ENCODE data around the gene SUSD1.

Gene SUSD1

DNA sequence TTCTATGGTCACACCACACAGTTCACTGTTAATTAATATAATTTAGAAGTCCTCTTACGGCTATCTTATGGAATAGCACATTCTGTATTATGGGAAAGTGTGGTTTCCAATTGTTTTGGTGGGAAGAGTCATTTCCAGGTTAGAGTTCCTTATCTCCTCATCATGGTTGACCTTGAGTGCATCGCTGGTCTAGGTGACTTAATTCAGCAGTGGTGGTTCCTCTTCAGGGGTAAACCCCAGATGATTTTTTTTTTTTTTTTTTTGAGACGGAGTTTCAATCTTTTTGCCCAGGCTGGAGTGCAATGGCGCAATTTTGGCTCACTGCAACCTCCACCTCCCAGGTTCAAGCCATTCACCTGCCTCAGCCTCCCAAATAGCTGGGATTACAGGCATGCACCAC, 171.6 kb downstream of the SUSD1 start:
- Histone ChIP-seq H3K27me3 (ENCODE audit: insufficient read depth, low read depth) (no peaks in the 10 kb centered on the region), H3K27ac (no peak overlapping the region), H3K4me2 (no peak overlapping the region), H4K20me1 (ENCODE audit: insufficient read depth) (no peaks in the 10 kb centered on the region), H3K9ac (no peak overlapping the region), H3K4me3 (IDR thresholded peaks at IDR 0.05; ENCODE audit: insufficient read depth, low read depth, low read length) (no peak overlapping the region), H3K79me2 (ENCODE audit: insufficient read depth, low read depth) (no peaks in the 10 kb centered on the region), H2AFZ (ENCODE audit: low read depth) (no peak overlapping the region), H3K4me1 (ENCODE audit: low read depth, poor library complexity, severe bottlenecking) (no peaks in the 10 kb centered on the region), H3K36me3 (ENCODE audit: insufficient read depth) (no peaks in the 10 kb centered on the region)
- TF ChIP-seq, protein P1, sequence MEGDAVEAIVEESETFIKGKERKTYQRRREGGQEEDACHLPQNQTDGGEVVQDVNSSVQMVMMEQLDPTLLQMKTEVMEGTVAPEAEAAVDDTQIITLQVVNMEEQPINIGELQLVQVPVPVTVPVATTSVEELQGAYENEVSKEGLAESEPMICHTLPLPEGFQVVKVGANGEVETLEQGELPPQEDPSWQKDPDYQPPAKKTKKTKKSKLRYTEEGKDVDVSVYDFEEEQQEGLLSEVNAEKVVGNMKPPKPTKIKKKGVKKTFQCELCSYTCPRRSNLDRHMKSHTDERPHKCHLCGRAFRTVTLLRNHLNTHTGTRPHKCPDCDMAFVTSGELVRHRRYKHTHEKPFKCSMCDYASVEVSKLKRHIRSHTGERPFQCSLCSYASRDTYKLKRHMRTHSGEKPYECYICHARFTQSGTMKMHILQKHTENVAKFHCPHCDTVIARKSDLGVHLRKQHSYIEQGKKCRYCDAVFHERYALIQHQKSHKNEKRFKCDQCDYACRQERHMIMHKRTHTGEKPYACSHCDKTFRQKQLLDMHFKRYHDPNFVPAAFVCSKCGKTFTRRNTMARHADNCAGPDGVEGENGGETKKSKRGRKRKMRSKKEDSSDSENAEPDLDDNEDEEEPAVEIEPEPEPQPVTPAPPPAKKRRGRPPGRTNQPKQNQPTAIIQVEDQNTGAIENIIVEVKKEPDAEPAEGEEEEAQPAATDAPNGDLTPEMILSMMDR (conservative IDR thresholded peaks at IDR 0.05; ENCODE audit: low read depth, low read length) = no peak

DNA sequence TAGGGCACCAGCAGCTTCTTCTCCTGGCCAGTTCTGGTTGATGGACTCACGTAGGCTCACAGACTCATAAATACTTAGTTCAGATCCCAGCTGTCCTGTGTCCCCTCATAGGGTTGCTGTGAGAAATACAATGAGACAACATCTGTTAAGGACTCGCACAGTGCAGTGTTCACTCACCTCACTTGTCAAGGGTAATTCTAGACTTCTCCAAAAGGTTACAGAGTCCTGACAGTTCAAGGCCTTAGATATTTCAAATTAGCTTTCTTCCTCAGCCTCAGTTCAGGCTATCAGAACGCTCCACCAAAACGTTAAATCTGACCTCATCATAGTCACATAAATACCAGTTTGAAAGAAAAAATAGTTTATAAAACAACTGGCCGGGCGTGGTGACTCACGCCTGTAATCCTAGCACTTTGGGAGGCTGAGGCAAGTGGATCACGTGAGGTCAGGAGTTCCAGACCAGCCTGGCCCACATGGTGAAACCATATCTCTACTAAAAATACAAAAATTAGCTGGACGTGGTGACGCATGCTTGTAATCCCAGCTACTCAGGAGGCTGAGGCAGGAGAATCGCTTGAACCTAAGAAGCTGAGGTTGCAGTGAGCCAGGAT, 172.1 kb downstream of the SUSD1 start:
- Histone ChIP-seq H3K27ac (no peak overlapping the region), H4K20me1 (ENCODE audit: insufficient read depth) (no peaks in the 10 kb centered on the region), H3K4me3 (IDR thresholded peaks at IDR 0.05; ENCODE audit: insufficient read depth, low read depth, low read length) (no peak overlapping the region), H3K79me2 (ENCODE audit: insufficient read depth, low read depth) (no peaks in the 10 kb centered on the region), H2AFZ (ENCODE audit: low read depth) (no peak overlapping the region), H3K4me2 (no peak overlapping the region), H3K4me1 (ENCODE audit: low read depth, poor library complexity, severe bottlenecking) (no peaks in the 10 kb centered on the region), H3K27me3 (ENCODE audit: insufficient read depth, low read depth) (no peaks in the 10 kb centered on the region), H3K9ac (no peak overlapping the region), H3K36me3 (ENCODE audit: insufficient read depth) (no peaks in the 10 kb centered on the region)
- TF ChIP-seq, protein P1 (conservative IDR thresholded peaks at IDR 0.05; ENCODE audit: low read depth, low read length) = no peak

DNA sequence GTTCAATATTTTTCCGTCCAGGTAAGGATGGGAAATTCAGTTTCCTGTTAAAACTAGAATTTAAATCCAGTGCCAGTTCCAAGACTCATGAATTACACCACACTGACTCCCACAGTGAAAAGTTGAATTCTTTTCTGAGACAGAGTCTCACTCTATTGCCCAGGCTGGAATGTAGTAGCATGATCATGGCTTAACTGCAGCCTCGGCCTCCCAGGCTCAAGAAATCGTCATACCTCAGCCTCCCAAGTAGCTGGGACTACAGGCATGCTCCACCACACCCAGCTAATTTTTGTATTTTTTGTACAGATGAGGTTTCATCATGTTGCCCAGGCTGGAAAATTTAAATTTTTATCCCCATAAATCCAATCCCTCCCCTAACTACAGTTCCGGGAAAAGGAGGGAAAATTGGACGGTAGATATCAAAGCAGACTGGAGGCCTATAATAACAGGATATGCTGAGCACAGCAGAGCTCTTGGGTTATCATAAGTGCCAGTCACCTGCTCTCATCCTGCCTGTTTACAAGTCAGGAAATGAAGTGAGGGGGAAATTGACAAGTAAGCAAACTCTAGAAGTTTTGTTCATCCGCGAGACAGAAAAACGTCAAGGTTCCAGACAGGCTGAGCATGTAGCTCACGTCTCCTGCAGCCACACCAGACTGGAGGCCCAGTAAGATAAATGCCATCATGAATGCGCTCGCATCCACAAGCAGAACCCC, 172.8 kb downstream of the SUSD1 start:
- TF ChIP-seq, protein P1 (conservative IDR thresholded peaks at IDR 0.05; ENCODE audit: low read depth, low read length) = no peak
- Histone ChIP-seq H2AFZ (ENCODE audit: low read depth) (no peak overlapping the region), H4K20me1 (ENCODE audit: insufficient read depth) (no peaks in the 10 kb centered on the region), H3K79me2 (ENCODE audit: insufficient read depth, low read depth) (no peaks in the 10 kb centered on the region), H3K36me3 (ENCODE audit: insufficient read depth) (no peaks in the 10 kb centered on the region), H3K27ac (no peak overlapping the region), H3K4me1 (ENCODE audit: low read depth, poor library complexity, severe bottlenecking) (no peaks in the 10 kb centered on the region), H3K4me2 (no peak overlapping the region), H3K27me3 (ENCODE audit: insufficient read depth, low read depth) (no peaks in the 10 kb centered on the region), H3K9ac (no peak overlapping the region), H3K4me3 (IDR thresholded peaks at IDR 0.05; ENCODE audit: insufficient read depth, low read depth, low read length) (no peak overlapping the region)

DNA sequence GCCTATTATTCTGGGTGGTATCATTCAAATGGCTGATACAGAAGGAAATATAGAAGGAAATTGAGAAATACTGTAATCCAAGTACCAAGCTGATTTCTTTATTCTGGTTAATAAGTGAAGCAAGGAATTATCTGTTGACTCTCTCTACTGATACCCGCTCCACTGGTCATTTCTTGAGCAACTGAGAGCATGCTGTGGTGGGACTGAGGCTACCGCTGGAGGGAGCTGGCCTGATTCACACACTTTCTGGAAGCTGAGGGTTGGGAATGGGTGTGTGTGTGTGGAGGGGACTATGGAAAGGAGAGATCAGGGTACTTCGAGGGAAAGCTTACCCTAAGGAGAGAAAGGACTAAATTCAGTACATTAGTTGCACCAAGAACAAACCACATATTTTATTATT, 174.4 kb downstream of the SUSD1 start:
- Histone ChIP-seq H3K4me3 (IDR thresholded peaks at IDR 0.05; ENCODE audit: insufficient read depth, low read depth, low read length) (no peak overlapping the region), H2AFZ (ENCODE audit: low read depth) (no peak overlapping the region)

More for the DNA sequence above, 174.4 kb downstream of the SUSD1 start:
- Histone ChIP-seq H3K27ac (no peak overlapping the region), H3K79me2 (ENCODE audit: insufficient read depth, low read depth) (no peaks in the 10 kb centered on the region), H3K27me3 (ENCODE audit: insufficient read depth, low read depth) (no peaks in the 10 kb centered on the region), H3K4me2 (no peak overlapping the region), H3K4me1 (ENCODE audit: low read depth, poor library complexity, severe bottlenecking) (no peaks in the 10 kb centered on the region), H4K20me1 (ENCODE audit: insufficient read depth) (no peaks in the 10 kb centered on the region), H3K36me3 (ENCODE audit: insufficient read depth) (no peaks in the 10 kb centered on the region), H3K9ac (no peak overlapping the region)
- TF ChIP-seq, protein P1 (conservative IDR thresholded peaks at IDR 0.05; ENCODE audit: low read depth, low read length) = no peak
